PC-3 (cell line): ENCODE measurements around the gene TEX26. TPM values are rescaled to one million over a fixed set of nuclear protein-coding genes. Genes with fewer than 3 reads are reported as not detected.
"Not testable (repeated sequence)": the region's sequence is repeated elsewhere in the genome, so short reads cannot be mapped to it uniquely, and the experiment has no call there.

Source experiments
- ATAC-seq: fragments of 200-7000 bp; cut with Tn5 transposase; 2 replicates; pipeline ENCODE4 v1.9.1; 2020; ENCODE audit warnings: mild to moderate bottlenecking, moderate library complexity
- BruUV-seq: library from RNA; stranded (reverse); fragments of 400-500 nt; replicated peaks from 2 replicates; lab custom pipeline; 2021; lab: Mats Ljungman, UMichigan
- CTCF ChIA-PET: fragments of 300-600 bp; sonication (Branson Sonifier 250); formaldehyde crosslinking; loops from one replicate; lab custom pipeline; 2022; ENCODE audit warnings: antibody characterized with exemption; lab: Charles Lee
- POLR2A ChIA-PET: fragments of 300-600 bp; sonication (Branson Sonifier 250); formaldehyde crosslinking; loops from one replicate; lab custom pipeline; 2022; ENCODE audit warnings: antibody characterized with exemption; ENCODE audit not compliant: unreplicated experiment; lab: Charles Lee
- DNase-seq: peaks from one replicate; pipeline ENCODE4 v3.0.0-alpha.2; 2015
- H2AFZ ChIP-seq: fragments of 300-600 bp; sonication (generic); 2 replicates; pipeline ENCODE4 v1.6.0; 2016; ENCODE audit warnings: antibody characterized with exemption, low read length
- H3F3A ChIP-seq: fragments of 300-600 bp; sonication (generic); one replicate; pipeline ENCODE4 v1.6.0; 2017; ENCODE audit warnings: antibody characterized with exemption, low read length, control low read depth, mild to moderate bottlenecking; ENCODE audit not compliant: unreplicated experiment
- H3K27ac ChIP-seq: fragments of 300-600 bp; sonication (generic); 2 replicates; pipeline ENCODE4 v1.5.1; 2016; ENCODE audit warnings: mild to moderate bottlenecking, low read length
- H3K27me3 ChIP-seq: fragments of 300-600 bp; sonication (generic); 2 replicates; pipeline ENCODE4 v1.6.1; 2016; ENCODE audit warnings: low read length, mixed read lengths
- H3K36me3 ChIP-seq: fragments of 300-600 bp; sonication (generic); 2 replicates; pipeline ENCODE4 v1.6.1; 2016; ENCODE audit warnings: low read depth, mixed run types, low read length, mixed read lengths
- H3K4me1 ChIP-seq: fragments of 300-600 bp; sonication (generic); 2 replicates; pipeline ENCODE4 v1.5.1; 2016; ENCODE audit warnings: low read length; ENCODE audit not compliant: insufficient read depth
- H3K4me2 ChIP-seq: fragments of 300-600 bp; sonication (generic); 2 replicates; pipeline ENCODE4 v1.6.0; 2016; ENCODE audit warnings: low read length
- H3K4me3 ChIP-seq: fragments of 300-600 bp; sonication (generic); 2 replicates; pipeline ENCODE4 v1.5.1; 2016; ENCODE audit warnings: mild to moderate bottlenecking, low read length, mixed read lengths
- H3K79me2 ChIP-seq: fragments of 300-600 bp; sonication (generic); 2 replicates; pipeline ENCODE4 v1.6.1; 2017; ENCODE audit warnings: low read length, mixed read lengths
- H3K9ac ChIP-seq: fragments of 300-600 bp; sonication (generic); 2 replicates; pipeline ENCODE4 v1.6.0; 2016; ENCODE audit warnings: mild to moderate bottlenecking, low read length
- H3K9me2 ChIP-seq: fragments of 300-600 bp; sonication (generic); replicated peaks from 2 replicates; pipeline ENCODE4 v1.6.1; 2016; ENCODE audit warnings: mixed run types, low read length, mixed read lengths
- H3K9me3 ChIP-seq: fragments of 300-600 bp; sonication (generic); 2 replicates; pipeline ENCODE4 v1.6.1; 2016; ENCODE audit warnings: low read length, mixed read lengths
- H4K20me1 ChIP-seq: fragments of 300-600 bp; sonication (generic); 2 replicates; pipeline ENCODE4 v1.6.1; 2016; ENCODE audit warnings: low read length, mixed read lengths
- EZH2 ChIP-seq: fragments of 300-600 bp; sonication (generic); IDR thresholded peaks from one replicate; pipeline ENCODE4 v1.6.1; 2017; ENCODE audit warnings: antibody characterized with exemption, mild to moderate bottlenecking, low read length; ENCODE audit not compliant: unreplicated experiment
- EZH2phosphoT487 ChIP-seq: fragments of 300-600 bp; sonication (generic); IDR thresholded peaks from 2 replicates; pipeline ENCODE4 v1.6.1; 2018; ENCODE audit warnings: mild to moderate bottlenecking, antibody characterized with exemption, low read length, borderline replicate concordance
- intact Hi-C: fragments of 100-400 bp; cut with micrococcal nuclease; formaldehyde crosslinking; loops from 2 replicates; pipeline ENCODE4 v1.9.0; 2023
- total RNA-seq: library from RNA; depleted of rRNA; stranded (reverse); fragments of >200 nt; gene quantifications from 2 replicates; pipeline ENCODE4 v1.2.3, GENCODE V29; 2014
- TF ChIP-seq, protein P1 (sequence below): fragments of 300-600 bp; sonication (generic); conservative IDR thresholded peaks from 2 replicates; pipeline ENCODE4 v1.5.1; 2017; ENCODE audit warnings: antibody characterized with exemption, low read depth, mild to moderate bottlenecking, low read length

The TEX26 gene
- total RNA-seq, 1 experiment from 2014 or later: not detected

DNA sequence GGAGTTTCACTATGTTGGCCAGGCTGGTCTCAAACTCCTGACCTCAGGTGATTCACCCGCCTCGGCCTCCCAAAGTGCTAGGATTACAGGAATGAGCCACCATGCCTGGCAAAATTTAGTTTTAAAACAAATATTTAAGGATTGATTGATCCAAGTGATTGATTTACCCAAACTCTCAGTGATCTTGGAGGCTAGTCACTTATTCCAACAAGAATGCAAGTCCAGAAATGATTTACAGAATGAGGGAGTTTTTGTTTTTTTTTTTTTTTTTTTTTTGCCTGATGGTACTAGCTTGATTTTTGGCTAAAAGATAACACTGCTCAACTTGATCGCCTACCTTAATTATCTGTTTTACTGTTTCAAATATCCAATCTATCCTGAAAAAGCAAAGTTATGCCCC is 5.7 kb upstream of the TEX26 start:
- ChIA-PET CTCF (no interaction called here), POLR2A (no interaction called here)
- Histone ChIP-seq H4K20me1 (no peaks in the 10 kb centered on the region), H3K9ac (no peak overlapping the region), H3K4me3 (no peak overlapping the region), H3K27ac (no peak overlapping the region), H3K9me3 (no peaks in the 10 kb centered on the region), H3K27me3 (peaks cover 52% of the 10 kb centered on the region), H3K4me2 (no peak overlapping the region), H2AFZ (no peak overlapping the region), H3K79me2 (no peaks in the 10 kb centered on the region), H3K36me3 (no peaks in the 10 kb centered on the region), H3F3A (no peaks in the 10 kb centered on the region), H3K9me2 (no peaks in the 10 kb centered on the region), H3K4me1 (no peaks in the 10 kb centered on the region)
- no peak for DNase-seq
- no peak for ATAC-seq
- TF ChIP-seq, protein P1, sequence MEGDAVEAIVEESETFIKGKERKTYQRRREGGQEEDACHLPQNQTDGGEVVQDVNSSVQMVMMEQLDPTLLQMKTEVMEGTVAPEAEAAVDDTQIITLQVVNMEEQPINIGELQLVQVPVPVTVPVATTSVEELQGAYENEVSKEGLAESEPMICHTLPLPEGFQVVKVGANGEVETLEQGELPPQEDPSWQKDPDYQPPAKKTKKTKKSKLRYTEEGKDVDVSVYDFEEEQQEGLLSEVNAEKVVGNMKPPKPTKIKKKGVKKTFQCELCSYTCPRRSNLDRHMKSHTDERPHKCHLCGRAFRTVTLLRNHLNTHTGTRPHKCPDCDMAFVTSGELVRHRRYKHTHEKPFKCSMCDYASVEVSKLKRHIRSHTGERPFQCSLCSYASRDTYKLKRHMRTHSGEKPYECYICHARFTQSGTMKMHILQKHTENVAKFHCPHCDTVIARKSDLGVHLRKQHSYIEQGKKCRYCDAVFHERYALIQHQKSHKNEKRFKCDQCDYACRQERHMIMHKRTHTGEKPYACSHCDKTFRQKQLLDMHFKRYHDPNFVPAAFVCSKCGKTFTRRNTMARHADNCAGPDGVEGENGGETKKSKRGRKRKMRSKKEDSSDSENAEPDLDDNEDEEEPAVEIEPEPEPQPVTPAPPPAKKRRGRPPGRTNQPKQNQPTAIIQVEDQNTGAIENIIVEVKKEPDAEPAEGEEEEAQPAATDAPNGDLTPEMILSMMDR: no peak
- TF ChIP-seq EZH2phosphoT487: no peak
- no TSS peak for BruUV-seq
- intact Hi-C loops: no loop called here

DNA sequence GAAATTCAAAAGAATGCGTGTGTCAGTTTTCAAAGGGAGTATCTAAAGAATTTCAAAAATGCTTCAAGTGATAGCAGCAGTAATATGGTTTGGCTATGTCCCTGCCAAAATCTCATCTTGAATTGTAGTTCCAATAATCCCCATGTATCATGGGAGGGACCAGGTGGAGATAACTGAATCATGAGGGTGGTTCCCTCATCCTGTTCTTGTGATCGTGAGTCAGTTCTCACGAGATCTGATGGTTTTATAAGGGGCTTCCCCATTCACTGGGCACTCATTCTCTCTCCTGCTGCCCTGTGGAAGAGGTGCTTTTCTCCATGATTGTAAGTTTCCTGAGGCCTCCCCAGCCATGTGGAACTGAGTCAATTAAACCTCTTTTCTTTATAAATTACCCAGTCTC is 5.3 kb upstream of the TEX26 start:
- DNase-seq, POLR2A ChIA-PET, H3K27ac ChIP-seq, BruUV-seq, H3K36me3 ChIP-seq, H2AFZ ChIP-seq, H3K4me2 ChIP-seq, H4K20me1 ChIP-seq, H3K79me2 ChIP-seq, ATAC-seq, H3F3A ChIP-seq, intact Hi-C loops, H3K4me3 ChIP-seq, H3K9ac ChIP-seq, H3K9me2 ChIP-seq, H3K4me1 ChIP-seq, CTCF ChIA-PET, H3K9me3 ChIP-seq: not testable (repeated sequence)
- H3K27me3 ChIP-seq: peaks cover 56% of the 10 kb centered on the region

DNA sequence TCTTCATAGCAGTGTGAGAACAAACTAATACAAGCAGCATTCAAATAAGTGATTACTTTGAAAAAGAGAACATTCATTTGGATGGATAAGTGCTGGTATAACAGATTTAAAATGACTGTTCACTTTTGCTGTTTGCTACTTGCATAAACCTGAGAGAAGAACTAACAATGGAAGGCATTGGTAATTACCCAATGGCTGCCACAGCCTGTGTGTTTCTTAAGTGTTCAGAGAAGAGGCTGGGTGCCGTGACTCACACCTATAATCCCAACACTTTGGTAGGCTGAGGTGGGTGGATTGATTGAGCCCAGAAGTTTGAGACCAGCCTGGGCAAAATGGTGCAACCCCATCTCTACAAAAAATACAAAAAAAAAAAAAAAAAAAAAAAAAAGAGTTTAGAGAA is 4.9 kb upstream of the TEX26 start:
- Histone ChIP-seq H2AFZ (no peak overlapping the region), H3K36me3 (no peaks in the 10 kb centered on the region), H3K27me3 (peaks cover 60% of the 10 kb centered on the region), H3K79me2 (no peaks in the 10 kb centered on the region), H3K9me2 (no peaks in the 10 kb centered on the region), H3K9me3 (no peaks in the 10 kb centered on the region), H3K4me1 (no peaks in the 10 kb centered on the region), H4K20me1 (no peaks in the 10 kb centered on the region), H3K27ac (no peak overlapping the region), H3F3A (no peaks in the 10 kb centered on the region), H3K4me2 (no peak overlapping the region), H3K4me3 (no peak overlapping the region), H3K9ac (no peak overlapping the region)
- TF ChIP-seq EZH2phosphoT487: no peak
- no peak for TF ChIP-seq EZH2
- TF ChIP-seq, protein P1: no peak
- ChIA-PET POLR2A (no interaction called here), CTCF (no interaction called here)
- no TSS peak for BruUV-seq
- DNase-seq (no peak), ATAC-seq (no peak)
- intact Hi-C loops: no loop called here
